AG08395 (cell line): ENCODE data around the gene IL9.
A peak's percentile ranks its signal among the peaks of the same experiment; 100 is the strongest.

Source experiments
- DNase-seq: peaks from one replicate; pipeline ENCODE4 v3.0.0; 2012; ENCODE audit warnings: mixed read lengths, low spot score

IL9 gene

GRCh38 chr5:135895474-135896006, at the start of gene IL9:
TSS of gene IL9 (minus strand) at chr5:135895841. CDS start at chr5:135895816, 25 bp downstream.
- DNase-seq: no peak

- peak; percentile 68 for DNase-seq
Measured at GRCh38 chr5:135944967-135945560, 49.4 kb upstream of the IL9 start.

DNA sequence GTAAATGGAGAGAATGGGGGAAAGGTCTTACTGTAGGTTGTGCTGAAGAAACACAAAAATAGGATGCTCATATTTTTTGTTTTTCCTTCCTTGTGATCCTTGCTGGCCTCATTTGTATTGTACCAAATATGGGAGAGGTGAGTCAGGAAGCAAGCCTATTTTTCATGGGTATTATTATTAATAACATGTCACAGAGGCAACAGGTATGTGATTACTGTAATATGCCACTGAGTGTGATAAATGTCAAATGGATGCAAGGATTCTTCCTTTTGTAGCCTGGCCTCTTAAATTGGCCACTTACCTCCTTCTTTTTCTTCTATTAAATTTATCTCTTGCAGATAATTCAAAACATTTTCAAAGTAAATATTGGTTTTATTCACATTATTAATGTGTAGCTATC, 48.9 kb upstream of the IL9 start:
- no peak for DNase-seq

GRCh38 chr5:135942202-135942771, 46.6 kb upstream of the IL9 start:
- no peak for DNase-seq

DNA sequence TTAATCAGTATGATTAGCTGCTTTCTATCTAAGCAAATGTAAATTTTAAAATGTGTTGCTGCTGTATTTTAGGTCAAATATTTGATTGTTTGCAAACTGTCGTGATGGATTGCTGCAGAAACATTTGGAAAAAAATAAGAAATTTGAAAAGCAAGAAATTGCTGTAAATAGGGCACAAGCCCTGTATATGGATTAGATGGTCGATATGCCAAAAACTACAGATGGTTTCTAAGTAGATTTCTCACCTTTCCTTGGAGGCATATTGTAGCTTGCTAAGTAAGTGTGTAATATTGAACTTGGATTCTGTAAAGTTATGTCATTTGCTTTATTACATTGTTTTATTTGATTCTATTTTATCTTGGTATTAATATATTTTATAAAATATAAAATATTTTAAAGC, 46.1 kb upstream of the IL9 start:
- DNase-seq: no peak

DNA sequence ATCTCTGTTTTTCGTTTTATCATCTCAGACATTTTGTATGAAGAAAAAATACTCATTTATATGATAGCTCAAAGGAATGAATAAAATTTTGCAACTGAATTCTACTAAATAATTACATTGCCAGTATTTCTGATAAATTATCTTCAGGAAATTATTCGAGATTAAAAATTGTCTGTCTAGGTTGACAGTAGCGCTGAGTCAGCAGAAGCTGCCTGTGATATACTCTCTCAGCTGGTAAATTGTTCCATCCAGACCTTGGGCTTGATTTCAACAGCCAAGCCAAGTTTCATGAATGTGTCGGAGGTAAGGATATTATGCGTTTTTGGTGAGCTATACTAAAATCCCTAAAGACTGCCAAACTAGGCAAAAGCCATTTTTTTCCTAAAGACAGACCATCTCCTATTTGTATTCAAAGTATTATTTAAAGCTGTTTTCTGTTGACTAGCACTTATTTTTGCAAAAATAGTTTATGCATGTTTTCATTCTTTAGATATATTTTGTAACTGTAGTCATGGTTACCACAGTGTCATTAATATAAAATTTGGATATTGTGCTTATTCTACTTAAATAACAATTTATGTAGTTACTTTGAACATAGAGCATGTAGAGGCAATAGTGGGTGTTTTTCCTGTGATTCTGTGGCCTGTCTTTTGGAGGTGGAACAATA, 41.7 kb upstream of the IL9 start:
- no peak for DNase-seq

DNA sequence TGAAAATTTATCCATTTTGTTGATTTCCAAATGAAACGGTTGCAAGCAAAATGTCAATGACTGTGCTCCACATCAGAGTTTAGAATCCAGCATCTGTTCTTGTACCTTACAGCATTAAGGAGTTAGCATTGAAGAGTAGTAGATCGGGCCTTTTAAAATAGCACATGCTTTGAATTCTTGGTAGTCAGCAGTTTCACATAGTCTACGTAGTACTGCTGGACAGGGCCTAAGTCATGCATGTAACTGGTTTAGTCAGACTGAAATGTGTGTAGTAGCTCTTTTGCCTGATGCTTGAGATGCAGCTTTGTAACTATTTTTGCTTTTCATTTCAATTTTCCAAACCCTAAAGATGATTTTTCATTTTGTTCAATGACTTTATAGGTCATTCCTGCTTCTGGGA, 39.3 kb upstream of the IL9 start:
- DNase-seq: peak; percentile 10

DNA sequence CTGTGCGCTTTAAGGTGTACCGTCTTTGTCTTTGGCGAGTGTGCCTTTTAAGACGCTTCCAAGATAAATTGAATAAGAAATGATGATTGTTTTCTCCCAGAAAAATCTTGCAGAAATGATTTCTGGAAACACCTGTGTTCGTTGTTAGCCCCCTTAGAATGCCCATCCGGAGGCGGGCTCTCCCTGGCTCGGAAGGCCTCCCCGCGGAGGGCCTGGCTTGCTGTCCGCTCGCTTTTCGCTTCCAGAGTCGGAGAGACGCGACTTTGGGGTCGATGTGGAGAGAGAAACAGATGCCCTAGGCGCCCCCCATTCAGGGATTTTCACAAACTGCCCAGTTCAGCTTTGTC, 35.3 kb upstream of the IL9 start:
- no peak for DNase-seq

DNA sequence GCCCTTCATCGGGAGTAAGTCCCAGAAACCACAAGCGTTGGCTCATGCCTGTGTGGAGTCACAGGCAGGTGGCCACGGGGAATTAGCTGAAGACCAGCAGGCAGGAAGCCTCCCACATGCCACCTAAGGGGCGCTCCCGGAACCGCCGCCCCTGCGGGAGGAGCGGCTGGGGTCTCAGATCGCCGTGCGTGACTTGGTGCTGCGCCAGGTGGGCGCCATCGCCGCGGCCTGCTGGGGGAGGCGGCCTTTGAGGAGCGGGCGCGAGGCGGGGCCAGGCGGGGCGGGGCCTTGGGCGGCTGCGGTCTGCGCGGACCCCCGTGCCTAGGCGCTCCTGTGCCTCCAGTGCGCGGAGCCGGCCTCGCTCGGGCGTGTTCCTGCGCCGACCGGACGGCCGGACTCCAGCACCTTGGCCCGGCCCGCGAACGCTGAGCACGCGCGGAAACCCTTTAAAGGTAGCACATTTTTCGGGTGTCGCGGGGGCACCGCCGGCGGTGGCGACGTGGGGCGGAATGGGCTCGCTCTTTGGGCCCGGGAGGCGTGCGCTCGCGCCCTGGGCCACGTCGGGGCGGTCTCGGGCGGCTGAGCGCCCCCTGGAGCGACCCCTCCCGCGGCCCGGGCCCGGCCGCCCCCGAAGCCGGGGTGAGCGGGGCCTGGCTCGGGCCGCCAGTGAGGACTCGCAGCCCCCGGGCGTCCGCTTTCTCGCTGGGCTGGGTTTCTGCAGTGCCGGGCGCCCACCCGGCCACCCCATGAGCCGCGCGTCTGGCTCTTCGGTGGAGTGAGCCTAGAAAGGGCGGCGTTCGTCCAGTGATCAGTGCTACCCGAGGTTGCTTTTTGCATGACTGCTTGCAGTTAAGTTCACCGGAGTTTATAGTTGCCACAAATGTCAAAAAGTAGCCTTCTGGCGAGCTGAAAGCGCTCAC, 34.6 kb upstream of the IL9 start:
- DNase-seq: no peak

GRCh38 chr5:135921388-135921787, 25.7 kb upstream of the IL9 start:
- DNase-seq: peak; percentile 18

DNA sequence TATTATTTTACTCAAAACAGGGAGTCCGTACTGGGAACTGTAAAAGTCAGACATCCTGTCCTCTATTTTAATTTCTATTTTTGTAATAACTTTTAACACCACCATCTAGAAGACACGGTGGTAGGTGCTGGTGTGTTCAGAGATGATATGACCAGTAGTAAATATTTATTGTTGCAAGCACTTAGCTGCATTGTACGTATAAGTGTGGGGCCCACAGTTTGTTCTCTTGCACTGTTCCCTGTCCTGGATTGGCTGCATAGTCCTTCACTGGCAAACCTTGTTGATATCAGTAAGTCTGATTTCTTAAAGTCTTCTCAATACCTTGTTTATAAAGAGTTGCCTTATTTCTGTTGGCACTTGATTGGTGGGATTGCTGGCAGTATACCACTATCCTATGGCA, 24.6 kb upstream of the IL9 start:
- DNase-seq: no peak

GRCh38 chr5:135916638-135917263, 21.1 kb upstream of the IL9 start:
- no peak for DNase-seq

DNA sequence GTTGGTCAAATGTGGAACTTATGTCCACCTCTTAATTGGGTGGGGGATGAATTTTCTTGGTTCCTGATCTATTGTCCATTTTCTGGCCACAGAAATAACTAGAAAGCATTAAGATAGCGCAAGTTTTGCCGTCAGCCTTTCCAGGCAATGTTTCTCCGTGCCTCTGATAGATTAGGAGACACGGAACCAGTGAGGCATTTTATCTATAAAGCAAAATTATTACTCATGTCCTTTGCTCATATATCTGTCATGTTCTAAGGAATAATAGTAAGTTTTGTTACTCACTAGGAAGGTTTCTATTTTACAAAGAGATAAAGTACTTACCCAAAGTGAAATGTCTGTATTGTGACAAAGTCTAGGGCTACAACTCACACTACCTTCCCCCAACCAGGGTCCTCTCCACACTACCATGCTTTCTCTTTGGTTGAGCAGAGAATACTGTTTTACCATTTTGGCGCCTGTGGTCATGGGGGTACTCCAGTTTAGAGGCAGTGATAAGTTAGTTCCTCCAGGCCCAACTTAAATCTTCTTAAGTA, 19.9 kb upstream of the IL9 start:
- DNase-seq: no peak

- no peak for DNase-seq
Measured at GRCh38 chr5:135913713-135914626, 18.3 kb upstream of the IL9 start.

GRCh38 chr5:135905144-135905543, 9.5 kb upstream of the IL9 start:
- DNase-seq: no peak

DNA sequence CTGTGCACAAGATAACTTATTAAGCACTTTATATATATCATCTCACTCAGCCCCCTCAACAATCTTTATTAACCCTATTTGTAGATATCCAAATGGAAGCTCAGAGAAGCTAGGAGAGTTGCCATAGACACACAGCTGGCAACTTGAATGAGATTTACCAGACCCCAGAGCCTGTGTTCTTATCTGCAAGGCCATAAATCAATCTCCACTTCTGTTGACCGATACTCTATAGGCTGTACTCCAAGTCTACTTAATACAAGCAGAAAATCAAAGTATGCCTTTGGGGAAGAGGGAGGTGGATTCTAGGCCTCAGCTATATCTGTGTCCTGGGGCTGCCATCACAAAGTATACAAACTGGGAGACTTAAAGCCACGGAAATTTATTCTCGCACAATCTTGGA, 6.0 kb upstream of the IL9 start:
- DNase-seq: no peak

- no peak for DNase-seq
Measured at GRCh38 chr5:135900276-135900675, 4.6 kb upstream of the IL9 start.

GRCh38 chr5:135898651-135899050, 3.0 kb upstream of the IL9 start:
- no peak for DNase-seq

GRCh38 chr5:135894789-135895188, 852 bp downstream of the IL9 start:
- no peak for DNase-seq

- no peak for DNase-seq
Measured at GRCh38 chr5:135894276-135894675, 1.4 kb downstream of the IL9 start.

- DNase-seq: no peak
Measured at GRCh38 chr5:135891791-135892190, 3.9 kb downstream of the IL9 start.
